Stimulated activated naive CD8-positive, alpha-beta T cell treated with anti-CD3 and anti-CD28 coated beads, Interleukin-15, Interleukin-2, amounts not matched to agents 100 ng/mL and 50 ng/mL, for 24 hours (primary cell): ENCODE data around the gene SREBF2.
A peak's percentile ranks its signal among the peaks of the same experiment; 100 is the strongest.
"Not testable (repeated sequence)": the region's sequence is repeated elsewhere in the genome, so short reads cannot be mapped to it uniquely, and the experiment has no call there.

ENCODE experiments used
- H3K27ac Mint-ChIP-seq: one replicate; pipeline ENCODE4 v1.8.0; 2021; ENCODE audit warnings: mild to moderate bottlenecking, mixed read lengths
- H3K27me3 Mint-ChIP-seq: one replicate; pipeline ENCODE4 v1.8.0; 2021; ENCODE audit warnings: mixed read lengths
- H3K36me3 Mint-ChIP-seq: one replicate; pipeline ENCODE4 v1.8.0; 2021; ENCODE audit warnings: low read depth, mixed read lengths
- H3K4me1 Mint-ChIP-seq: one replicate; pipeline ENCODE4 v1.8.0; 2021; ENCODE audit warnings: low read depth, mixed read lengths
- H3K4me3 Mint-ChIP-seq: one replicate; pipeline ENCODE4 v1.8.0; 2021; ENCODE audit warnings: mild to moderate bottlenecking, mixed read lengths
- H3K9me3 Mint-ChIP-seq: one replicate; pipeline ENCODE4 v1.8.0; 2021; ENCODE audit warnings: mixed read lengths

Gene SREBF2

DNA sequence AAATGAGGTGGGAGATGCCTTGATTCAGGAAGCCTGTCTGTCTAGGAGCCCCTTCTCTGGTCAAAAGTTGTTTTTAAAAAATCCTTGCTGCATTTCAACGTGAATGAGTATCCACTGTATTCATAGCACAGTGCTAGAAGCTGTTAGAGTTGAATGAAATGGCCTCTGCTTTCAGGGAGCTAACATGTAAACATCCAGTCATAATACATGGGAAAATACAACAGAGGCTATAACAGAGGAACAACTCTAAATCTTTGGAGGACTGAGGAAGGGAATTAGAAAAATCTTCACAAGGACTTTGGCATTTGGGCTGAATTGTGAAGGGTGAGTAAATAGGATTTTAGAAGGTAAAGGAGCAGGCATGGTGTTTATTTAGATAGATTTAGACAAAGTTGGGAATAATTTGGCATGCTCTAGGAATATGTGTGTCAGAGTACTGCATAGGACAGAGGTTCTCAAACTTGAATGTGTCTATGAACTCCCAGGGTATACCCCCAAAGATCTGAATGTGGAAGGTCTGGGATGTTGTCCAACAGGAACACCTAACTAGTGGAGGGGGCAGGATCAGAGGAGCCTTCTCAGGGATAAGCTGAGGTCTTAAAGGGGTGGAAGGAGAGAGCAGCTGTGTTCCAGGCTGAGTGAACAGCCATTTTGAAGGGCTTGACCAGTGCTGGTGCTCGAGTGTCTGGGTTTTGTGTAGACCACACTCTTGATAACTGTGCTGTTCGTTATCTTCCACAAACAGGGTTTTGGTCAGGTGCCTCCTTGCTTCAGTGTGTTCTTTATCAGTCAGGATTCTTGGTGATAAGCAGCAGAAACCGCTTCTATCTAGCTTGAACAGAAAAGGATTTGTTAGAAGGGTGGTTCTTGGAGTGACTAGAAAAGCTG, 12.7 kb downstream of the SREBF2 start:
- H3K36me3 Mint-ChIP-seq = peaks cover 34% of the 10 kb centered on the region
- H3K27ac Mint-ChIP-seq = peak overlapping the region; percentile 27
- peaks cover 92% of the 10 kb centered on the region for H3K4me1 Mint-ChIP-seq
- H3K9me3 Mint-ChIP-seq = no peaks in the 10 kb centered on the region
- no peaks in the 10 kb centered on the region for H3K27me3 Mint-ChIP-seq
- H3K4me3 Mint-ChIP-seq = no peak overlapping the region

DNA sequence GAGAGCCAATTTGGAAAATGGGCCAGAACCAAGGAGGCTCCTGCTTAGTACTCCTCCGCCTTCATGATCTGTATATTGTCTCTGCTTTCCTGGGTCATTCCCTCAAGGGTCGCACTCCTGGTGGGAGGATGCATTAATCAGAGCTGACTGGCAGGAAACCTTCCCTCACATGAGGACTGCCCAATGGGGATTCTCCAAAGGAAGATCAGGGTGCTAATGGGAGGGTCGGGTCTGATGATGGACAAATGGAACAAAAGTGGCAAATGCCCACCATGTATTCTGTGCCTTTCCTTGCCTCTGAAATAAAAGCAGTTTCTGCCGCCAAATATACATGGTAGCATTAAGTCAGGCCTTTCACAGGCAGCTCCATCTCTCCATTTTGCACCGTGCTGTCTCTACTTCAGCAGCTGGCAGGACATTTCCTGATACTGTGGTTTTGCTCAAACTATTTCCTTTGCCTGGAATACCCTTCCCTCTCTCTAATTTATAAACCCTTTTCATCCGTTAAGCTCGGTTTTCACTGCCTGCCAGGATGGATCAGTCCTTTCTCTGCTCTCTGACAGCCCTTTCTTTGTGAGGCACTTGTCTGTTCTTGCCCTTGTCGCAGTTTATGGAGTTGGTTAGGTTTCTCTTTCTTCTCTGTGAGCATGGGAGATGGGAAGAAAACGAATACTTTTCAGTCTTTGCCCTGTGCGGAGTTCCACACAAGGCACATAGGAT, 13.5 kb downstream of the SREBF2 start:
- H3K27ac Mint-ChIP-seq = no peak overlapping the region
- H3K4me1 Mint-ChIP-seq = peaks cover 84% of the 10 kb centered on the region
- no peaks in the 10 kb centered on the region for H3K27me3 Mint-ChIP-seq
- H3K36me3 Mint-ChIP-seq = peaks cover 26% of the 10 kb centered on the region
- no peak overlapping the region for H3K4me3 Mint-ChIP-seq
- H3K9me3 Mint-ChIP-seq = no peaks in the 10 kb centered on the region

DNA sequence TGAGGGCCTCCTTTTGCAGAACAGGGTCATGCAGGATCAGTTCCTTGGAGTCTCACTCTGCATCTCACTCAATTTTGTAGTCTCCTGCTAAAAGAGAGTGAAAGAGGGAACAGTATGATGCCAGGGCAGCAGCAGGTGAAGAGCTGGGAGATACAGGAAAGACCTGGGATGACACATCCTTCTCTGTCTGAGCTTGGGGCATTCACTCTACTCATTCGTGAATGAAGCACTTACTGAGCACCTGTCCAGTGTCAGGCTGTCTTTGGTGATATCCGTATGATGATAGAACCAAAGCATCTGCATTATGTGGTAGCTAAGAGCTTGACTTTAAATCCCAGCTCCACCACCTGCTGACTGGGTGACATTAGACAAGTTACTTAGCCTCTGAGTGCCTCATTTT, 14.4 kb downstream of the SREBF2 start:
- Mint-ChIP-seq H3K4me1 (peaks cover 79% of the 10 kb centered on the region), H3K36me3 (peaks cover 21% of the 10 kb centered on the region), H3K27ac (peak overlapping the region; percentile 29), H3K27me3 (no peaks in the 10 kb centered on the region), H3K9me3 (no peaks in the 10 kb centered on the region), H3K4me3 (no peak overlapping the region)

DNA sequence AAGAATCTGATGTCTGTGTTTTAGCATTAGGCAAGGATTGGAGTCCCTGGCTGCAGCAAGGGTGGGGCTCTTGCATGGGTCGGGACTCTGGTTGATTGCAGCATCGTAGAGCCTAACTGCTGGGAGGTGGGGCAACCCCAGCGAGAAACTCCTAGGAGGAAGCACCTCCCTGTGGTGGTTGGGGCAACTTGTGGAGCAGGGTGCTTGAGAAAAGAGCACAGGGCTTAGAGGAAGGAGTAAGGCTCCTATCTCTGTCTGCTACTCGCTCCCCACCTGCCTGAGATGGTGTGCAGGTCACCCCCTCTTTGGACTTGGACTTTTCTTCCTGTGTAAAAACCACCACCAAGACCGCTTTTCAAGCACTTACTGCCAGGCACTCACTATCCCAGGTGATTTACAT, 15.6 kb downstream of the SREBF2 start:
- no peak overlapping the region for H3K27ac Mint-ChIP-seq
- H3K4me3 Mint-ChIP-seq = no peak overlapping the region
- peaks cover 76% of the 10 kb centered on the region for H3K4me1 Mint-ChIP-seq
- H3K27me3 Mint-ChIP-seq = no peaks in the 10 kb centered on the region
- peaks cover 19% of the 10 kb centered on the region for H3K36me3 Mint-ChIP-seq
- no peaks in the 10 kb centered on the region for H3K9me3 Mint-ChIP-seq

GRCh38 chr22:41856469-41856868, 23.6 kb downstream of the SREBF2 start:
- Mint-ChIP-seq H3K4me3 (peak overlapping the region; percentile 27), H3K27ac (peak overlapping the region; percentile 90), H3K27me3 (no peaks in the 10 kb centered on the region), H3K36me3 (peaks cover 29% of the 10 kb centered on the region), H3K9me3 (no peaks in the 10 kb centered on the region), H3K4me1 (peaks cover 76% of the 10 kb centered on the region)

GRCh38 chr22:41857155-41857859, 24.4 kb downstream of the SREBF2 start:
- peaks cover 28% of the 10 kb centered on the region for H3K36me3 Mint-ChIP-seq
- peak overlapping the region; percentile 54 for H3K4me3 Mint-ChIP-seq
- H3K27ac Mint-ChIP-seq = peak overlapping the region; percentile 90

DNA sequence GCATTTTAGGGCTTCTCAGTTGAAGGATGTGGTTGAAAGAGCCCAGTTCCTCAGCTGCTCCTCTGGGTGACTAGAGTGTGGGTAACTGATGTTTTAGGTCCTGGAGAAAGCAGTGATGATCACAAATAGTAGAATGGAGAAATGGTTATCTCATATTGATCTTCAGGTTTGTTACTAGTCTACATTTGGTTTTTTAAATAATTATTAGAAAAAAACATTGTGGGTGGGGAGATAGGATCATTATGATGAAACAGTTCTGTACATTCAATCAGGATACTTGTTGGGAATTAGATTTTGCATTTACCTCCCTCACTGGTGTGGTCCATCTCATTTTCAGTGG, 24.9 kb downstream of the SREBF2 start:
- H3K4me3 Mint-ChIP-seq = peak overlapping the region; percentile 54
- no peaks in the 10 kb centered on the region for H3K9me3 Mint-ChIP-seq
- peak overlapping the region; percentile 90 for H3K27ac Mint-ChIP-seq
- no peaks in the 10 kb centered on the region for H3K27me3 Mint-ChIP-seq
- H3K36me3 Mint-ChIP-seq = peaks cover 26% of the 10 kb centered on the region
- peaks cover 83% of the 10 kb centered on the region for H3K4me1 Mint-ChIP-seq

More at GRCh38 chr22:41857155-41857859, 24.4 kb downstream of the SREBF2 start:
- H3K27me3 Mint-ChIP-seq = no peaks in the 10 kb centered on the region
- H3K4me1 Mint-ChIP-seq = peaks cover 80% of the 10 kb centered on the region
- no peaks in the 10 kb centered on the region for H3K9me3 Mint-ChIP-seq

- Mint-ChIP-seq H3K36me3 (peaks cover 25% of the 10 kb centered on the region), H3K27ac (peak overlapping the region; percentile 98), H3K4me1 (peaks cover 91% of the 10 kb centered on the region), H3K27me3 (no peaks in the 10 kb centered on the region), H3K4me3 (peak overlapping the region; percentile 77), H3K9me3 (no peaks in the 10 kb centered on the region)
Observed at GRCh38 chr22:41862160-41862529, 29.2 kb downstream of the SREBF2 start.

DNA sequence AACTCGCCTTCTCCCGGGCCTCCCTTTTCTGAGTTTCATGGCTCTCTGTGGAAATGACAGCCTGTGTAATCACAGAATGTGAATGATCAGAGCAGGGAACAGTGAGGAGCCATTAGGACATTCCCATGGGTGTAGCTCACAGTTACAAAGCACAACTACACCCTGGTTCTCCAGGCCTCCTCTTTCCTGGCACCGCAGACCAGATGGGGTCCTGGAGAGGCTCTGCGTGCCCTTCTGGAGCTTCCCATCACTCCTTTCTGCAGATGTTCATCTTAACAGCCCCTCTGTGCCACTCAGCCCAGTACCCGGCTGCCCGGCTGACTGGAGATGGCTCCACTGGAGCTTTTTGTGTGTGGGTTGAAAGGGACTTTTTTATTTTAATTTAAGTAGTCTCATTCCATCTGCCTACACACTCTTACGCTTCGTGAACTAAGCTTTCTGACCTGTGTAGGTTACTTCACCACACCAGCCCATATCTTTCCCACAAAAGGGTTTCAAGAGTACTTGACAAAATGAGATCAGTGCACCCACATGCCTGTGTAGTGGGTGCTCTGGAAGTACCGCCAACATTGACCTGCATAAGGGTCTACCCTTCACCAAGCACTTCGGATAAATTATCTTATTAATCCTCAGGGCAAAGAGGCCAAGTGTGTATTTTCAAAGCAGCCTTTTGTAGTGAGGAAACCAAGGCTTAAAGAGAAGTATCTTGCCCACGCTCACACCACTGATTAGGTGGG, 29.8 kb downstream of the SREBF2 start:
- Mint-ChIP-seq H3K9me3 (no peaks in the 10 kb centered on the region), H3K27ac (peak overlapping the region; percentile 98), H3K4me3 (peak overlapping the region; percentile 77), H3K4me1 (peaks cover 85% of the 10 kb centered on the region), H3K27me3 (no peaks in the 10 kb centered on the region), H3K36me3 (peaks cover 23% of the 10 kb centered on the region)

- H3K4me1 Mint-ChIP-seq = peaks cover 78% of the 10 kb centered on the region
- H3K36me3 Mint-ChIP-seq = peaks cover 27% of the 10 kb centered on the region
- H3K4me3 Mint-ChIP-seq = peak overlapping the region; percentile 77
- H3K27ac Mint-ChIP-seq = peak overlapping the region; percentile 98
- no peaks in the 10 kb centered on the region for H3K27me3 Mint-ChIP-seq
- no peaks in the 10 kb centered on the region for H3K9me3 Mint-ChIP-seq
Observed at GRCh38 chr22:41863472-41863871, 30.6 kb downstream of the SREBF2 start.

DNA sequence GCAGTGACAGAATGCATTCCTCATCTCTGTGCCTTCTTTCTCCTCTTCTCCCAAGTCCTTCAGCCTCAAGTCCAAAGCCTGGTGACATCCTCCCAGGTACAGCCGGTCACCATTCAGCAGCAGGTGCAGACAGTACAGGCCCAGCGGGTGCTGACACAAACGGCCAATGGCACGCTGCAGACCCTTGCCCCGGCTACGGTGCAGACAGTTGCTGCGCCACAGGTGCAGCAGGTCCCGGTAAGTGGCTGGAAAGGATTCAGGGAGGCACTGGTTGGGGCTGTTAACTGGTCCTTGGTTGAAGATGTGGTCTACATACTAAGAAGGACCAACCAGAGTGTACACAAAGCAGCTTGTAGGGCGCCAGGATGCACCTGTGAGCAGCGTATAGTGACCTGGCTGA, 35.7 kb downstream of the SREBF2 start:
- Mint-ChIP-seq H3K4me1 (peaks cover 56% of the 10 kb centered on the region), H3K27ac (no peak overlapping the region)

GRCh38 chr22:41870081-41870480, 37.2 kb downstream of the SREBF2 start:
- not testable (repeated sequence) for H3K9me3 Mint-ChIP-seq, H3K27ac Mint-ChIP-seq, H3K27me3 Mint-ChIP-seq, H3K4me3 Mint-ChIP-seq
- H3K36me3 Mint-ChIP-seq = peaks cover 67% of the 10 kb centered on the region
- H3K4me1 Mint-ChIP-seq = peaks cover 61% of the 10 kb centered on the region

More for the DNA sequence above, 35.7 kb downstream of the SREBF2 start:
- Mint-ChIP-seq H3K36me3 (peaks cover 61% of the 10 kb centered on the region), H3K9me3 (no peaks in the 10 kb centered on the region), H3K27me3 (no peaks in the 10 kb centered on the region), H3K4me3 (no peak overlapping the region)

- Mint-ChIP-seq H3K27ac (no peak overlapping the region), H3K9me3 (no peaks in the 10 kb centered on the region), H3K4me3 (no peak overlapping the region), H3K4me1 (peaks cover 61% of the 10 kb centered on the region), H3K27me3 (no peaks in the 10 kb centered on the region), H3K36me3 (peaks cover 72% of the 10 kb centered on the region)
Observed at GRCh38 chr22:41870786-41871185, 37.9 kb downstream of the SREBF2 start.

GRCh38 chr22:41873391-41873790, 40.5 kb downstream of the SREBF2 start:
- Mint-ChIP-seq H3K4me3 (peak overlapping the region; percentile 66), H3K4me1 (peaks cover 74% of the 10 kb centered on the region), H3K36me3 (peaks cover 71% of the 10 kb centered on the region), H3K27ac (peak overlapping the region; percentile 96), H3K9me3 (no peaks in the 10 kb centered on the region), H3K27me3 (no peaks in the 10 kb centered on the region)
